Nephron (organoid): ENCODE results near the gene COL4A3.
"Not testable (repeated sequence)": the region's sequence is repeated elsewhere in the genome, so short reads cannot be mapped to it uniquely, and the experiment has no call there.

Source experiments
- H3K27ac Mint-ChIP-seq, 3 experiments: 2 replicates each; pipeline ENCODE4 v1.8.0; 2020; ENCODE audit warnings: mixed read lengths in 3 of 3, mild to moderate bottlenecking in 2 of 3, moderate library complexity in 1 of 3
- H3K27me3 Mint-ChIP-seq: 2 replicates; pipeline ENCODE4 v1.8.0; 2021; ENCODE audit warnings: low read depth, mild to moderate bottlenecking, moderate library complexity, mixed read lengths
- H3K36me3 Mint-ChIP-seq: 2 replicates; pipeline ENCODE4 v1.8.0; 2020; ENCODE audit warnings: low read depth, mixed read lengths
- H3K4me1 Mint-ChIP-seq: 2 replicates; pipeline ENCODE4 v1.8.0; 2020; ENCODE audit warnings: mixed read lengths
- H3K4me3 Mint-ChIP-seq, 3 experiments: 2 replicates each; pipeline ENCODE4 v1.8.0; 2020; ENCODE audit warnings: mild to moderate bottlenecking in 3 of 3, mixed read lengths in 3 of 3, moderate library complexity in 2 of 3
- H3K9me3 Mint-ChIP-seq: 2 replicates; pipeline ENCODE4 v1.8.0; 2020; ENCODE audit warnings: mixed read lengths
- CTCF ChIP-seq, 3 experiments: fragments of 200-600 bp; sonication (generic); IDR thresholded peaks; one replicate each; pipeline ENCODE4 v1.5.0; 2021; ENCODE audit warnings: antibody characterized with exemption in 3 of 3; ENCODE audit not compliant: unreplicated experiment in 3 of 3

COL4A3 gene

GRCh38 chr2:227221120-227221519 lies 56.7 kb downstream of the COL4A3 start:
- H3K4me1 Mint-ChIP-seq = peaks cover 4% of the 10 kb centered on the region
- TF ChIP-seq CTCF (IDR thresholded peaks at IDR 0.05; ENCODE audit: unreplicated experiment in 3 of 3) = no peak

GRCh38 chr2:227222292-227222691 lies 57.9 kb downstream of the COL4A3 start:
- Mint-ChIP-seq H3K27ac (peak overlapping the region in 1 of 3 experiments; percentile 9), H3K36me3 (no peaks in the 10 kb centered on the region), H3K9me3 (no peaks in the 10 kb centered on the region), H3K4me1 (peaks cover 5% of the 10 kb centered on the region), H3K4me3 (no peak overlapping the region), H3K27me3 (no peaks in the 10 kb centered on the region)
- TF ChIP-seq CTCF (IDR thresholded peaks at IDR 0.05; ENCODE audit: unreplicated experiment in 3 of 3) = no peak

More at GRCh38 chr2:227221120-227221519, 56.7 kb downstream of the COL4A3 start:
- no peaks in the 10 kb centered on the region for H3K27me3 Mint-ChIP-seq
- no peak overlapping the region for H3K4me3 Mint-ChIP-seq
- H3K36me3 Mint-ChIP-seq = no peaks in the 10 kb centered on the region
- no peaks in the 10 kb centered on the region for H3K9me3 Mint-ChIP-seq
- no peak overlapping the region for H3K27ac Mint-ChIP-seq

DNA sequence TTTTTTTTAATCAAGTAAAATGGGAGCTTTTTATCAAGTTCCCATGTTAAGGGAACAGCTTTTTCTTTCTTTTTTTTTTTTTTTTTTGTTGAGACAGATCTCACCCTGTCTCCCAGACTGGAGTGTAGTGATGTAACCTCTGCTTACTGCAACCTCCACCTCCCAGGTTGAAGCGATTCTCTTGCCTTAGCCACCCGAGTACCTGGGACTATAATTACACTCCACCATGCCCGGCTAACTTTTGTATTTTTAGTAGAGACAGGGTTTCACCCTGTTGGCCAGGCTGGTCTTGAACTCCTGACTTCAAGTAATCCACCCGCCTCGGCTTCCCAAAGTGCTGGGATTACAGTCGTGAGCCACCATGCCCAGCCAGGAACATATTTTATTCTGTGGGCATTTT lies 61.2 kb downstream of the COL4A3 start:
- peaks cover 18% of the 10 kb centered on the region for H3K4me1 Mint-ChIP-seq
- H3K27me3 Mint-ChIP-seq, H3K4me3 Mint-ChIP-seq, H3K9me3 Mint-ChIP-seq, H3K36me3 Mint-ChIP-seq: not testable (repeated sequence)
- peak overlapping the region in 2 of 3 experiments; percentile 23 to 30 for H3K27ac Mint-ChIP-seq

DNA sequence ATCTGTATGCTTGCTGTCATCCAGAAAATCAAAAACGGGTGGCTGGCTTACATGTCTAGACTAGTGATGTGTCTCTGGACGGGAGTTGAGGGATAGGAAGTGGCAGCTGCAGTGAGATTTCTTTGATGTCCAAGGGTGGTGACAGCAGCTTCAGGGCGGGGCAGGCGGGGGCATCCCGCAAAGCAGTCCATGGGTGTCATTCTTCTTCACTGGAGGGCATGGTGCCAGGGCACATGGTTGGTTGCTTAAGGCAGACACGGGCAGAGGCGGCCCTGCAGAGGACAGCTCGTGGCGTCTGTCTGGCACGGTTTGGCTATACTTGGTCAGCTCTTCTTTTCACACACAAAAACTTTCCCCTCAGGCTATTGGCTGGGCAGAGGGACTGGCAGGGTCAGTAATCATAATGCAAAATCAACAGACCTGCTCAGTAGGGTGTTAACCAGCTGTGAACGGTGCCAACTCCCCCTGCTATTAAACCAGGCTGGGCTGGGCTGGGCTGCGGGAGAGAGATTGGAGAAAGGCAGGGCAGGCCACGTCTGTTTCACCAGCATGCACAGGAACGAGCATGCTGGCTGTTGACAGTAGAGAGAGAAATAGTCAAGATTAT lies 63.7 kb downstream of the COL4A3 start:
- H3K27ac Mint-ChIP-seq = peak overlapping the region; percentile 20 to 82 (median 81)
- no peaks in the 10 kb centered on the region for H3K9me3 Mint-ChIP-seq
- H3K4me1 Mint-ChIP-seq = peaks cover 18% of the 10 kb centered on the region
- no peaks in the 10 kb centered on the region for H3K27me3 Mint-ChIP-seq
- TF ChIP-seq CTCF (IDR thresholded peaks at IDR 0.05; ENCODE audit: unreplicated experiment in 3 of 3) = no peak
- no peaks in the 10 kb centered on the region for H3K36me3 Mint-ChIP-seq
- H3K4me3 Mint-ChIP-seq = peak overlapping the region in 1 of 3 experiments; percentile 6

GRCh38 chr2:227230151-227230550 lies 65.7 kb downstream of the COL4A3 start:
- TF ChIP-seq CTCF (IDR thresholded peaks at IDR 0.05; ENCODE audit: unreplicated experiment in 3 of 3) = no peak
- Mint-ChIP-seq H3K27ac (no peak overlapping the region), H3K4me1 (peaks cover 17% of the 10 kb centered on the region), H3K9me3 (no peaks in the 10 kb centered on the region), H3K4me3 (no peak overlapping the region), H3K27me3 (no peaks in the 10 kb centered on the region), H3K36me3 (no peaks in the 10 kb centered on the region)

DNA sequence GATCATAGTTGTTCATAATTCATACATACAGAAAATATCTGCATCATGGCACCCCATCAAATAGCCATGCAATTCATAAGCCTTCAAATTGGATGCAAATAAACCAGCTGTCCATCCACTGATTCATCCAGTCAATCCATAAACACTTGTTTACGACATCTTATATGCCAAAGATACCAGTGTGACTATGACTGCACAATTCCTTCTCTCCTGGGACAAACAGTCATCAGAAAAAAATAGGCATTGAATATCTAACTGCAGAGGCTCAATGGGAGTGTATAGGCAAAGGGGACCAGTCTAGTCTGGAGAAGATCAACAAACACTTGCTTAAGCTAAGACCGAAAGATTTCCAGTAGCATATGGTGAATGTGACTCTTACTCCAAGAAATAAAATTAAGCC lies 70.0 kb downstream of the COL4A3 start:
- H3K27me3 Mint-ChIP-seq = peaks cover under 1% of the 10 kb centered on the region
- H3K4me3 Mint-ChIP-seq = no peak overlapping the region
- H3K9me3 Mint-ChIP-seq = no peaks in the 10 kb centered on the region
- H3K36me3 Mint-ChIP-seq = no peaks in the 10 kb centered on the region
- H3K27ac Mint-ChIP-seq = no peak overlapping the region
- H3K4me1 Mint-ChIP-seq = no peaks in the 10 kb centered on the region
- no peak for TF ChIP-seq CTCF (IDR thresholded peaks at IDR 0.05; ENCODE audit: unreplicated experiment in 3 of 3)
